Transverse colon (tissue), 4 donors: Measurements from ENCODE around the gene NEK5.

Experiments
- CTCF ChIP-seq, 5 experiments: fragments of 200-600 bp in 3 of 5; fragments of 450-650 bp in 2 of 5; sonication (generic) in 3 of 5; IDR thresholded peaks; 1 replicate in 2 of 5; 2 replicates in 3 of 5; pipeline ENCODE4 v1.5.1; 2016 to 2017; ENCODE audit warnings: antibody characterized with exemption in 5 of 5, inconsistent platforms in 3 of 5, mild to moderate bottlenecking in 2 of 5, moderate library complexity in 1 of 5
- EP300 ChIP-seq: sonication (generic); formaldehyde crosslinking; IDR thresholded peaks from one replicate; pipeline ENCODE4 v1.6.1; 2017; ENCODE audit warnings: antibody characterized with exemption, low read depth
- POLR2AphosphoS5 ChIP-seq, 3 donors: sonication (generic); formaldehyde crosslinking; IDR thresholded peaks; one replicate each; pipeline ENCODE4 v1.6.1; 2016; ENCODE audit warnings: antibody characterized with exemption in 3 of 3

GRCh38 chr13:51996641-51997040 is 132.2 kb downstream of the NEK5 start:
- no peak for TF ChIP-seq CTCF (IDR thresholded peaks at IDR 0.05)
- no peak for TF ChIP-seq EP300
- TF ChIP-seq POLR2AphosphoS5 (IDR thresholded peaks at IDR 0.05) = no peak
